Measurements from ENCODE around the gene KANK2.
"Not testable (repeated sequence)": the region's sequence is repeated elsewhere in the genome, so short reads cannot be mapped to it uniquely, and the experiment has no call there.

The KANK2 gene

DNA sequence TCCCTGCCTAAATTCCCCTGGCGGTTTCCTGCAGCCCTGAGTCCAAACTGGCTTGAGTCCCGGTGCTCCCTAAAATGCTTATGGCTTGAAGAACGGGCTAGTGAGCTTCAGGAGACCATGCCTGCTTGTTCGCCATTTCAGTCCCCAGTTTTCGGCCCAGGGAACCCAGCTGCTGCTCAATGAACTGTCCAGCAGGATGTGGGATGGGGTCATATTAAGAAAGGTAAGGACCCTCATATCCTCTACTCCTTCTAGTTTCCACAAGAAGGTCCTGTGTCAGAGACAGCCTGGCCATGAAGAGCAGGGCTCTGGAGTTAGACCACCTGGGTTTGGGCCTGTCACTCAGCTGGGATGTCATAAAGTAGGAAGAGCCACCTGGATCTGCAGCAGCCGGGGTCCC lies 24.8 kb downstream of the KANK2 start:
- no peak for DNase-seq (ENCODE audit: low spot score)

DNA sequence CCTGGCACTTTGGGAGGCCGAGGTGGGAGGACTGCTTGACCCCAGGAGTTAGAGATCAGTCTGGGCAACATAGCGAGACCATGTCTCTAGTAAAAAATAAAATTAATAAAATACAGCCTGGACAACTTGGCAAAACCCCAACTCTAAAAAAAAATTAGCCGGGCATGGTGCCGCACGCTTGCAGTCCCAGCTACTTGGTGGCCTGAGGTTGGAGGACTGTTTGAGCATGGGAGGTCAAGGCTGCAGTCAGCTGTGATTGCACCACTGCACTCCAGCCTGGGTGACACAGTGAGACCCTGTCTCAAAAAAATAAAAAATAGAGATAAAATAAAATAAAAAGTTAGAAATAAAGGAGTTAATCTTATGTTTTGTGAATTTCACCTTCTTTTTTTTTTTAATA lies 26.2 kb downstream of the KANK2 start:
- DNase-seq (ENCODE audit: low spot score), result no peak

DNA sequence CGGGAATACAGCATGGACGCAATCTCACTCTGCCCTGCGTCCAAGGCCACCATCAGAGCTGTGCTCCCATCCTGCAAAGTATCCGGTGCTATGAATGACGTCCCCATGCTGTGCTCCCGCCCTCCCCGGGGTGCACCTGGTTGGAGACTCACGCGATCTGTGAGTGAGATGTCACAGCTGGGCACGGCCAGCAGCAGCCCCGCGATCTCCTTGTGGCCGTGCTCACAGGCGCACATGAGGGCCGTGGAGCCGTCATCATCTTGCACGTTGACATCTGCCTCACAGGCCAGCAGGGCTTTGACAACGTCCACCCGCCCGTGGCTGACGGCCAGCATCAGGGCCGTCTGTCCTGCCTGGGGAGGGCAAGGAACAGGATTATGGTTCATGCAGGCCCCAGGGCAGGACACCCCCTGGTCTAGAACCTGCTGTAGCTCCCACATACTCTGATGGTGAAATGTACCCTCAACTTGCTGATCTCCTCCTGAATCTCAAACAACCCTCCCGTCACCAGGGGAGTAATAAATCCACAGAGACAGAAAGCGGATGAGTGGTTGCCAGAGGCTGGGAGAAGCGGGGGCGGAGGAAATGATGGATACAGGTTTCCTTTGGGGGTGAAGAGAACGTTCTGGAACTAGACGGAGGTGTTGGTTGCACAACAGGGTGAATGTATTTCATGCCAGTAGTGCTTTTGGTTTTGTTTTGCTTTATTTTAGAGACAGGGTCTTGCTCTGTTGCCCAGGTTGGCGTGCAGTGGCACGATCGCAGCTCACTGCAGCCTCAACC lies 27.3 kb downstream of the KANK2 start:
- DNase-seq (ENCODE audit: low spot score), result no peak

DNA sequence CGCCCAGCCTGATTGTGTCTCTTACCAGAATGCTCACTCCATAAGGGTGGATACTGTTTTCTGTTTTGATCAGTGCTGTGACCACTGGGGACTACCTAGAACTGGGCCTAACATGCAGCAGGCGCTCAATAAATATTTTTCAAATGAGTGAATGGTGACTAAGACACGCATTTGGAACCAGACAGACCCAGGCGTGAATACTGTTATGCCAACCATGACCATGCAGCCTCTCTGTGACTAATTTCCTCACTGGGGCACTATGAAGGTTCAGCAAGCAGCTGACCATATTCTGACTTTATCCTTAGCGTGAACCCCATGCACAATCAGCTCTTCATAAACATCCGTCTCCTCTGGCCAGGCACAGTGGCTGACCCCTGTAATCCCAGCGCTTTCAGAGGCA lies 28.8 kb downstream of the KANK2 start:
- DNase-seq (ENCODE audit: low spot score), result no peak

DNA sequence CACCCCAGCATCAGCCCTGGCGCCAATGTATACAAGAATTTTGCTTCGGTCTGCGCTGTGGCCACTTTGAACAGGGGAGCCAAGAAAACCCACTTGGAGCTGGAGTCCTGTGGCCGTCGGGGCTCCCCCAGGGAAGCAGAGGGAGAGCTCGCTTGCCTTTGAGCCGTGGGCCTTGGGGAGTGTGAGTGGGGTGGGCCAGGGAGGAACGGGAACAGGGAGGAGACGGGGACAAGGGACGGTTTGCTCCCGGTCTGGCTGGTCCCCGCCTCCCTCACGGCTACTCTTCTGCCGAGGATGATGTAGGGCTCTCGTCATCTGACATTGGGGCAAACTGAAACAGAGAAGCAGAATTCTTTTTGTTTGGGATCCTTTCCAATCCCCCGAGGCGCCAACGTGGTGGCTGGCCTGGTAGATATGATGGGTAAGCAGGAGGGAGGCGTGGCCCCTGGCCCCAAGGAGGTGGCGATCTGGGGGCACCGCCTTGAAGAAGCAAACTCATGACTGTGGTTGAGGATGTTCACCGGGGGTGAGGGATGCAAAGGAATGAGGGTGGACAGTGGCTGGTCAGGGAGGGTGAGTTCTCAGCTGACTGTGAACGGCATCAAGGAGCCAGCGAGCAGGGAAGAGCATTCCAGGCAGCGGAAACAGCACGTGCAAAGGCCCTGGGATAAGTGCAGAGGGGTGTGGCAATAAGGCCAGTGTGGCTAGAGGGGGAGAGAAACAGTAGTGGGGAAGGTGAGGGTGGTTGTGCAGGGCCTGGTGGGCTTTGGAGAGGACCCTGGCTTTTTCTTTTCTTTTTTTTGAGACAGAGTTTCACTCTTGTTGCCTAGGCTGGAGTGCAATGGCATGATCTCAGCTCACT lies 30.8 kb downstream of the KANK2 start:
- no peak for DNase-seq (ENCODE audit: low spot score)

DNA sequence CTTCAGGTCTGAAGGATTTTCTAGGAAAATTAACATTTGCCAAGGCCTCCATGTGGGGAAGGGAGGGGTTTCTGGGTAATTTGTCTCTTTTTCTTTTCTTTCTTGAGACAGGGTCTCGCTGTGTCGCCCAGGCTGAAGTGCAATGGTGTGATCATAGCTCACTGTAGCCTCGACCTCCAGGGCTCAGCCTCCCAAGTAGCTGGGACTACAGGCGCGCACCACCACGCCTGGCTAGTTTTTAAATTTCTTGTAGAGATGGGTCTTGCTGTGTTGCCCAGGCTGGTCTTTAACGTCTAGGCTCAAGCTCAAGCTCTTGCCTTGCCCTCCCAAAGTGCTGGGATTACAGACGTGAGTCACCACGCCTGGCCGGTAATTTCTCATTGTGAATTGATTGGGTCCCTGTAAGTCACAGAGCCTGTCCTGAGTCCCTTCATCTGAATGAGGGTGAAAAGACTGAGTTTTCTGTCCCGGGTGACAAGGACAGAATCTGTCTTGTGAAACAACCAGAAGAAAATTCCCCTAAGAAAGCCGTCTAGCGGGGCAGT lies 31.8 kb downstream of the KANK2 start:
- no peak for DNase-seq (ENCODE audit: low spot score)

DNA sequence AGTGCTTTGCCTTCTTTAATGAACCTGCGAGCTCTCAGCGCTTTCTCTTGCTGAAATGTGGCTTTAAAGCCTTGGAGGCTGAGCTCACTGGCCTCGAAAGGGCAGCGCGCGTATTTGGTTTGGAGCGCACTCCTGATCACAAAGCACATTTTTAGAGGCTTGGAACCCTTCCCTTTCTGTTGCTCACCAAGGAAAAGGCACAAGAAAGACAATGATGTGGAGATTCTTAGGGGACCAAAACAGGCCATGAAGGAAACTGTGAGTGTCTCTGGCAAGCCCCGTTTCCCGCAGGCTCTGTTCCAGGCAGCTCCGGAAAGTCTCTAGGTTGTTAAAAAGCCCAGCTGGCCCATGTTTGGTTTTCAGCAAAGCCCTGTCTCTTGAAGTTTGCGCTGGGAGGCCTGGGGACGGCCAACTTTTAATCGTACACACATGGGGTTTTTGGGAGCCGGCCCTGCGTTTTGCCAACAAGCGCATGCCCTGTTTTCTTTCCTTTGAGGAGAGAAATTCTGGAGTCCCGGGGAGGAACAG lies 32.4 kb downstream of the KANK2 start:
- no peak for DNase-seq (ENCODE audit: low spot score)

DNA sequence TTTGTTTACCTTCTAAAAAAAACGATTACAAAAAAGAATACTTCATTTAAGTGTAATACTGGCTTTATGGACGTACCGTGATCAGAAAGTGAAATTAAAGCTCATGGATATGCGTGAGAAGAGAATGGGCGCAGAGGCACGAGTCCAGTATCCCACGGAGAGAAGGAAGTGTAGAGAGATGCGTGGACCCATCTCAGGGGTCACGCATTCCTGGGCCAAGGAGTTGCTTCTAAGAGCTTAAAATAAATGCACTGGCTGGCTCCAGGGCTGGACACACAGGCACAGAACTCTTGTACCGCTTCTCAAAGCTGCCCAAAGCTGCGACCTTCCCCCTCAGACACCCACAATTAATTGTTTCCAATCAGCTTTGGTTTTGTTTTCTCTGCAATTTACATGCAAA lies 33.0 kb downstream of the KANK2 start:
- no peak for DNase-seq (ENCODE audit: low spot score)

DNA sequence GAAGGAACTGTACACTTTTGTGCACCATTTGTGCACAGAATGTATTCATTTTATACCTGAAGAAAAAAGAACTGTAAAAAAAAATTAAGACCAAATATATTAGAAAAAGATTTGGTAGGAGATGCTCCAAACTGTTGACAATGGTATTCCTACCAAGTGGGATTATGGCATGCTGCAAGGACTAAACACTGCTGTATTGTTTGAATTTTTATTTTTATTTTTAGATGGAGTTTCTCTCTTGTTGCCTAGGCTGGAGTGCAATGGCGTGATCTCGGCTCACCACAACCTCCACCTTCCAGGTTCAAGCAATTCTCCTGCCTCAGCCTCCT lies 36.9 kb downstream of the KANK2 start:
- DNase-seq (ENCODE audit: low spot score), result not testable (repeated sequence)

DNA sequence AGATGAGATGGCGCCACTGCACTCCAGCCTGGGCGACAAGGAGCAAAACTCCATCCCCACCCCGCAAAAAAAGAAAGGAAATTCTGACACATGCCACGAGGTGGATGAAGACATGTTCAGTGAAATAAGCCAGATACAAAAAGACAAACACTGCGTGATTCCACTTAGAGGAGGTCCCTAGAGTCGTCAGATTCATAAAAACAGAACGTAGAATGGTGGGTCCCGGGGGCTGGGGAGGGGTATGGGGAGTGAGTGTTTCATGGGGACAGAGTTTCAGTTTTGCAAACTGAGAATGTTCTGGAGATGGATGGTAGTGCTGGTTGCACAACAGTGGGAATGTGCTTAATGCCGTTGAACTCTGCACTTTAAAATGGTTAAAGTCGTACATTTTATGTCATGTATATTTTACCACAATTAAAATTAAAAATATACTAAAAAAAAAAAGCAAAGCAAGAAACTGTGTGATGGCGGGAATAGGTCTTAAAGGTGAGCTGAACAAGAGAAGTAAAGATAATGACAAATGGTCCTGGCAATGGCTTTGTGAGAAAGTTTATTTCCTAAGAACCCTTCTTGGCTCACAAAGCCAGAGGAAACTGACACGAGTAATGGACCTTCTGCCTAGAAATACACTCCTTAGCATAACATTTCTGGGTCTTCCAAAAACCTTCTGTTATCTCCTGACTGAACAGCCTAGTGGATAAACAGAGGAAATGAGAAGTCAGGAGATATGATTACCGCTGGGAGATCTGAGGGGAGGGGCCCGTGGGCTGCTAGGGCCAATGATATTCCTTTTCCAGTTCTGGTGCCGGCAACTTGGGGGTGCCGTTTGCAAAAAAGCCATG lies 37.5 kb downstream of the KANK2 start:
- DNase-seq (ENCODE audit: low spot score), result no peak

DNA sequence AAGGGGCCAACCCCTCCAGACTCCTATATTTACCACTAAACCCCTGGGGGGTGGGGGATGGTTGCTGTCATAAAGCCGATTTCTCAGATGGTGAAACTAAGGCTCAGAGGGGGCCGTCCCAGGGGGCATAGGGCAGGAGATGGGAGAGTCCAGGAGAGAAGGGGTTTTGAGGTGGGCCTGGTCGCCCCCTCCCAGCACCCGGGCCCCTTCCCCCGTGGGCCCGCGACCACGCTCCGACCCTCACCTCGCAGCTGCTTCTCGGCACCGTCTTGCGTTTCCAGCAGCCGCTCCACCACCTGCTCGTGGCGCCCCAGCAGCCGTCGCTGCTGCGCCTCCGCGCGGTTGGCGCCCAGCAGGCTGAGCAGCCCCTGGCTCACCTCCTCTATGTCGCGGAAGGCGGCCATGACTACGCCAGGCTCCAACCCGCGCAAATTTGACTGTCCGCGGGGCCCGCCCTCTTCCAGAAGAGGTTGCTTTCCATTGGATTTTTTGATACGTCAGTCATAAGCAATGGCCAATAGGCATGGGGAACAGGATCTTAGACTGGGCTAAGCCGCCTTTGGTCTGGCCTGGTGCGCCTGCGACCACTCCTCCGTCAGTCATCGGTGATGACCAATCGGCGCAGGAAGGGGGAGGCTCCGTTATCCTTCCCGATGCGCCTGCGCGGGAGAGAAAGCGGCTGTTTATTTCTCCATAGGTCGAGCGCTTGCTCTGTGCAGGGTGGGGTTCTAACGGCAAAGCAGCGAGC lies 41.8 kb downstream of the KANK2 start, which contains the start of gene SPC24:
Gene SPC24 (minus strand): TSS at position 410 of the 748 bp plus-strand sequence. CDS start 6 bp downstream, at position 404.
- peak; percentile 99 for DNase-seq (ENCODE audit: low spot score)

DNA sequence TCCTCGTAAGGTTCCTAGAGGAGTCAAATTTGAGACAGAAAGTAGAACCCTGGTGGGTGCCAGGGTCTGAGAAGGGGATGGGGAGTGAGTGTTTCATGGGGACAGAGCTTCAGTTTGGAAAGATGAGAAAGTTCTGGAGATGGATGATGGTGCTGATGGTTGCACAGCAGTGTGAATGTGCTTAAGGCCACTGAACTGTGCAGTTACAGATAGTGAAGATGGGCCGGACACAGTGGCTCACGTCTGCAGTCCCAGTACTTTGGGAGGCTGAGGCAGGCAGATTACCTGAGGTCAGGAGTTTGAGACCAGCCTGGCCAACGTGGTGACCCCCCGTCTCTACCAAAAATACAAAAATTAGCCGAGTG lies 42.7 kb downstream of the KANK2 start:
- no peak for DNase-seq (ENCODE audit: low spot score)

DNA sequence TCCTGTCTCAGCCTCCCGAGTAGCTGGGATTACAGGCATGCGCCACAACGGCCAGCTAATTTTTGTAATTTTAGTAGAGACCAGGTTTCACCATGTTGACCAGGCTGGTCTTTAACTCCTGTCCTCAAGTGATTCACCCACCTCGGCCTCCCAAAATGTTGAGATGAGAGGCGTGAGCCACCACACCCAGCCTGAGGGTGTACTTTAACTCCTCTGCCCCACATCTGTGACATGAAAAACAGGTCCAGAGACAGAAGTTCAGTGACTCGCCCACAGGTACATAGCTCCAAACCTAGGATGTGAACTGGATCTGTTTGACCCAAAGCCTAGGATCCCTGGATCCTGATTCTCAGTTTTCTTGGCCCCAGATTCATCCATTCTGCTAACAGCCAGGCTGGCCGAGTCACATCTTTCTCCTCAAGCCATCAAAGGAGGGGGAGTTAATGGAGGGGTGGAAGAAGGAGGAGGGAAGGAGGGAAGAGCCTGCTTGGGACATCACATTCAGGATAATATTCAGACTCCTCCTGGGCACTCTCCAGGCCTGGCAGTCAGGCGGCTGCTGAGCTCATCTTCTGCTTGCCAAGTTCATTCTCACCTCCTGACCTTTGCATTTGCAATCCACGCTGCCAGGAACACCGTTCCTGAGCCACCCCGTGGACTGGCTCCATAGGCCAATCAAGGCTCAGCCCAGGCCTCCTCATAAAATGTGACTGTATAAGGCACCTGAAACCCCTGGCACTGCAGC lies 44.9 kb downstream of the KANK2 start:
- no peak for DNase-seq (ENCODE audit: low spot score)

DNA sequence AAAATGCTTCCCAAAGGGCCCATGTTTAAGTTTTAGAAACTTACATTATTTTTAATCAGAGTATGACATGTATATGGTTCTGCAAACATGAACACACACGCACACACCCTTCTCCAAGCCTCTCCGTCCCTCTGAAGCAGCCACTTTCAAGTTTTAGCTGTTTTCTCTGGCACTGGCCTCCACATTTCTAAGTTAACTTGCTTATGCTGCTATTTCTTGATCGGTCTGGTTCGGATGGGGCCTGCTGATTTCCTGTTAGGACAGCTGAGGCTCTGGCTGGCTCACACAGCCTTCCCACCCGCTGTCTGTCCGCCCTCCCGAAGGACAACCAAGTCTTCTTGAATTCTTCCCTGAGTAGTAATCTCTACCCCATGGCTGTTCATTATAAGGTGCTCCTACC lies 46.2 kb downstream of the KANK2 start:
- DNase-seq (ENCODE audit: low spot score), result no peak

DNA sequence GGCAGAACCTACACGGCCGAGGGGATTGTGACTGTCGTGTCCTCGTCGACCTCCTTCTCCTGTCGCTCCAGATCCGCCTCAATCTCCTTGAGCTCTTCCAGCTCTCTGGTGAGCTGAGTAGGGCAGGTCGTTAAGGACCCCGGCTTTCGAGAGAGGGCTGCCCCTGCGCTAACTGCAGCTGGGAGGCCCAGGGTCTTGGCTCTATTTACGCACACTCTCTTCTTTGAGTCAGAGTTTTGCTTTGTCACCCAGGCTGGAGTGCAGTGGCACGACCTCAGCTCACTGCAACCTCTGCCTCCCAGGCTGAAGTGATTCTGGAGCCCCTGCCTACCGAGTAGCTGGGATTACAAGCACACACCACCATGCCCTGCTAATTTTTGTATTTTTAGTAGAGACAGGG lies 49.3 kb downstream of the KANK2 start:
- DNase-seq (ENCODE audit: low spot score), result no peak

DNA sequence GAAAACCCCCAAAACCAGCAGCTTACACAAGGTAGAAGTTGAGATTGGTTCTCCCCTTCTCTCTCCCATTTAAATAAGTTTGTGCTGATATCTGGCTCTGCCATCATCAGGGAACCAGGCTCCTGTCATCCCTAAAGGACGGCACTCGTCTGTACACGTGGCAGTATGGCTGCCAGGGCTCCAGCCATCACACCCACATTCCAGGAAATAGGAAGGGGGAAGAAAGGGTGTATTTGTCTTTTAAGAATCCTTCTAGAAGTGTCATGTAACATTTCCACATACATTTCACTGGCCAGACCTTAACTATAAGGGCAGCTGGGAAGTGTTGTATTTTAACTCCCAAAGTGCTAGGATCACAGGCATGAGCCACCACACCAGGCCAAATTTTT lies 51.8 kb downstream of the KANK2 start:
- DNase-seq (ENCODE audit: low spot score), result no peak

DNA sequence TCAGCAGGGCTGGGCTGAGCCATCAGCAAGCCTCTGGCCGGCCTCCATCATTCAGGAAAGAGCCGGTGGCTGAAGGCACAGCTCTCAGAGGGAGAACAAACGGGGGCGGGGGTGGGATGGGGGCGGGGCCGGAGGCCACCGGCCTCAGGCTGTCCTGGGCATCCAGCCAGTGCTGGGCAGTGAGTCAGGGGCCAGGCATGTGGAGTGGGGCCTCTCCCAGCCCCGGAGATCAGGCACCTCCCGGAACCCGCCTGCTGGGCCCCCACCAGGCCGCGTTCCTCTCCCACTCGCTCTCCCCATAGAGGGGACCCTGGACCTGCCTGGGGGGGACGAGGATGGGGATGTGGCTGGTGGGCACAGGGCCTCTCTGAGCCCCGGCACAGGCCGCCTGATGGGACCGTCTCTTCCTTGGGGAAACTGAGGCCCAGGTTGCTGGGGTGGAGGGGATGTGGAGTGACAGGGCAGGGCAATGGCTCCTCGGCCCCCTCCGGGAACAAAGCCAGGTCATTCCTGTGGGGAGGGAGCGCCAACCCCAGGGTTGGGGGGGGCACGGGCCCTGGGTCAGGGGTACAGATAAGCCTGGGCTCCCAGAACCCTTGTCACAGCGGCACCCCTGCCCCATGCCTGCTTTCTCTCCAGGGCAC lies 54.7 kb downstream of the KANK2 start:
- DNase-seq (ENCODE audit: low spot score), result no peak

DNA sequence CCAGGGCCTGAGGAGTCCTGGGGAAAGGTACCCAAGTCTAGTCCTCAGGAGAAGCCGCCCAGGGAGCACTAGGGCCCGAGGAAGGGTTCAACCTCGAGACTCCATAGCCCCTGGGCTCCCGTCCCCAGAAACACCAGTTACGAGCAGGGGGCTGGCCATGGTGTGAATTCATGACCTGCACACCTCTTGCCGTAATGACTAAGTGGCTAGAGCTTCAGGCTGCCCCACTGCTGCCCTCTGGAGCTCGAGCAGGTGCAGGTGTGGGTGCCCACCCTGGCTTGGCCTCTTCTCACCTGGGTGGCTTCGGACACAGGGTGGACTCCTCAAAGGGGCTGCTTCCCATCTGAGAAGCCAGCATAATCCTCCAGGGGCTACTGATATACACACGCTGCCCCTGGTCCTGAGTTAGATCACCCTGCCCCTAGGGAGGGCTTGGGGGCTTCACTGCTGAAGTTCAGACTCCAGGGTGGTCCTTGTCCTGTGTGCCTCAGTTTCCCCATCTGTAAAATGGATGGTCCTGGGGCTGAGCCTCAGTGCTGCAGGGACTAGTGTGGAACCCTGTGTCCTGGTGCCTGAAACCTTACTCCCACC lies 55.3 kb downstream of the KANK2 start:
- no peak for DNase-seq (ENCODE audit: low spot score)

DNA sequence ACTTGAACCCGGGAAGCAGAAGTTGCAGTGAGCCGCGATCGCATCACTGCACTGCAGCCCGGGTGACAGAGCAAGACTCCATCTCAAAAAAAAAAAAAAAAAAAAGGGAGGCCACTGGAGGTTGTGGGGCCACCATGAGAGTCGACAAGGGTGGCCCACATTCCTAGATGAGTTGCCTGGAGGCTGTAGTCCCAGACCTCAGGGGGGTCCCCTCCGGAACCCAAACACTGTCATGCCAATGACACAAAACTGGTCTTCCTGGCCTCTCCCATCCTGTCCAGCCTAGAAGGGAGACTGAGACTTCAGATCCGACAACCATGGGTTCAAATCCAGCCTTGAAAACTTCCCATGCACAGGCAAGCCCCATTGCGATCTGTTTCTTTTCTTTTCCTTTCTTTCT lies 56.4 kb downstream of the KANK2 start:
- no peak for DNase-seq (ENCODE audit: low spot score)
